Neural progenitor cell (in vitro differentiated cells): Measurements from ENCODE around the gene SPSB3. TPM values are rescaled to one million over a fixed set of nuclear protein-coding genes. Genes with fewer than 3 reads are reported as not detected.
"Not testable (repeated sequence)": the region's sequence is repeated elsewhere in the genome, so short reads cannot be mapped to it uniquely, and the experiment has no call there.

Source experiments
- DNase-seq: peaks from one replicate; pipeline ENCODE4 v3.0.0-alpha.2; 2016; ENCODE audit warnings: low spot score
- H2AFZ ChIP-seq: fragments of 200-600 bp; sonication (generic); replicated peaks from 2 replicates; pipeline ENCODE4 v1.6.1; 2016; ENCODE audit warnings: antibody characterized with exemption
- H3F3A ChIP-seq: fragments of 200-600 bp; sonication (generic); 2 replicates; pipeline ENCODE4 v1.6.1; 2016; ENCODE audit warnings: antibody characterized with exemption, low read depth
- H3K27ac ChIP-seq: fragments of 200-600 bp; sonication (generic); 2 replicates; pipeline ENCODE4 v1.5.1; 2016; ENCODE audit warnings: mild to moderate bottlenecking
- H3K27me3 ChIP-seq: fragments of 200-600 bp; sonication (generic); 2 replicates; pipeline ENCODE4 v1.6.1; 2016; ENCODE audit warnings: mild to moderate bottlenecking, moderate library complexity
- H3K36me3 ChIP-seq: fragments of 200-600 bp; sonication (generic); 2 replicates; pipeline ENCODE4 v1.5.1; 2016
- H3K4me1 ChIP-seq: fragments of 200-600 bp; sonication (generic); 2 replicates; pipeline ENCODE4 v1.6.1; 2016; ENCODE audit warnings: mixed run types
- H3K4me2 ChIP-seq: fragments of 200-600 bp; sonication (generic); 2 replicates; pipeline ENCODE4 v1.6.1; 2016
- H3K4me3 ChIP-seq: fragments of 200-600 bp; sonication (generic); 2 replicates; pipeline ENCODE4 v1.5.1; 2016
- H3K79me2 ChIP-seq: fragments of 200-600 bp; sonication (generic); 2 replicates; pipeline ENCODE4 v1.6.1; 2016; ENCODE audit warnings: low read depth
- H3K9ac ChIP-seq: fragments of 200-600 bp; sonication (generic); 2 replicates; pipeline ENCODE4 v1.6.1; 2016
- H3K9me3 ChIP-seq: fragments of 200-600 bp; sonication (generic); 2 replicates; pipeline ENCODE4 v1.5.1; 2016; ENCODE audit warnings: low read depth
- H4K20me1 ChIP-seq: fragments of 200-600 bp; sonication (generic); 2 replicates; pipeline ENCODE4 v1.6.1; 2016; ENCODE audit warnings: low read depth
- H3K27ac Mint-ChIP-seq: 3 replicates; pipeline ENCODE4 v1.8.0; 2021; ENCODE audit warnings: mixed read lengths
- H3K27me3 Mint-ChIP-seq: 2 replicates; pipeline ENCODE4 v1.8.0; 2022; ENCODE audit warnings: low read depth, mild to moderate bottlenecking, inconsistent platforms, moderate library complexity, mixed read lengths; ENCODE audit not compliant: insufficient read depth
- H3K36me3 Mint-ChIP-seq: 3 replicates; pipeline ENCODE4 v1.8.0; 2021; ENCODE audit warnings: mixed read lengths
- H3K4me1 Mint-ChIP-seq: 3 replicates; pipeline ENCODE4 v1.8.0; 2021; ENCODE audit warnings: mixed read lengths
- H3K4me3 Mint-ChIP-seq: 3 replicates; pipeline ENCODE4 v1.8.0; 2021; ENCODE audit warnings: mild to moderate bottlenecking, moderate library complexity, mixed read lengths
- H3K9me3 Mint-ChIP-seq: 3 replicates; pipeline ENCODE4 v1.8.0; 2020; ENCODE audit warnings: mixed read lengths
- EZH2 ChIP-seq: fragments of 200-600 bp; sonication (generic); IDR thresholded peaks from 2 replicates; pipeline ENCODE4 v1.6.1; 2017; ENCODE audit warnings: antibody characterized with exemption, mild to moderate bottlenecking, moderate library complexity
- EZH2phosphoT487 ChIP-seq: fragments of 200-600 bp; sonication (generic); IDR thresholded peaks from 2 replicates; pipeline ENCODE4 v1.6.1; 2017; ENCODE audit warnings: antibody characterized with exemption
- total RNA-seq: library from RNA; depleted of rRNA; stranded (reverse); fragments of >200 nt; gene quantifications from 2 replicates; pipeline ENCODE4 v1.2.3, GENCODE V29; 2015; ENCODE audit warnings: low replicate concordance
- TF ChIP-seq, protein P1 (sequence below): fragments of 200-600 bp; sonication (generic); IDR thresholded peaks from 2 replicates; pipeline ENCODE4 v1.5.1; 2017; ENCODE audit warnings: antibody characterized with exemption, mild to moderate bottlenecking

Gene SPSB3
- total RNA-seq, 1 donor from 2014 or later: 18.7 TPM

GRCh38 chr16:1807626-1808025, 25.3 kb upstream of the SPSB3 start:
- no peaks in the 10 kb centered on the region for H3K4me1 Mint-ChIP-seq
- Histone ChIP-seq H3K4me3 (no peak overlapping the region), H2AFZ (no peak overlapping the region), H3K36me3 (no peaks in the 10 kb centered on the region), H3K27me3 (no peaks in the 10 kb centered on the region), H3K27ac (no peak overlapping the region), H3K9ac (no peak overlapping the region), H3K9me3 (no peaks in the 10 kb centered on the region), H4K20me1 (no peaks in the 10 kb centered on the region), H3F3A (no peaks in the 10 kb centered on the region), H3K4me1 (no peaks in the 10 kb centered on the region), H3K79me2 (no peaks in the 10 kb centered on the region), H3K4me2 (no peak overlapping the region)
- H3K36me3 Mint-ChIP-seq: peaks cover 9% of the 10 kb centered on the region
- no peaks in the 10 kb centered on the region for H3K9me3 Mint-ChIP-seq
- H3K4me3 Mint-ChIP-seq: no peak overlapping the region
- TF ChIP-seq, protein P1, sequence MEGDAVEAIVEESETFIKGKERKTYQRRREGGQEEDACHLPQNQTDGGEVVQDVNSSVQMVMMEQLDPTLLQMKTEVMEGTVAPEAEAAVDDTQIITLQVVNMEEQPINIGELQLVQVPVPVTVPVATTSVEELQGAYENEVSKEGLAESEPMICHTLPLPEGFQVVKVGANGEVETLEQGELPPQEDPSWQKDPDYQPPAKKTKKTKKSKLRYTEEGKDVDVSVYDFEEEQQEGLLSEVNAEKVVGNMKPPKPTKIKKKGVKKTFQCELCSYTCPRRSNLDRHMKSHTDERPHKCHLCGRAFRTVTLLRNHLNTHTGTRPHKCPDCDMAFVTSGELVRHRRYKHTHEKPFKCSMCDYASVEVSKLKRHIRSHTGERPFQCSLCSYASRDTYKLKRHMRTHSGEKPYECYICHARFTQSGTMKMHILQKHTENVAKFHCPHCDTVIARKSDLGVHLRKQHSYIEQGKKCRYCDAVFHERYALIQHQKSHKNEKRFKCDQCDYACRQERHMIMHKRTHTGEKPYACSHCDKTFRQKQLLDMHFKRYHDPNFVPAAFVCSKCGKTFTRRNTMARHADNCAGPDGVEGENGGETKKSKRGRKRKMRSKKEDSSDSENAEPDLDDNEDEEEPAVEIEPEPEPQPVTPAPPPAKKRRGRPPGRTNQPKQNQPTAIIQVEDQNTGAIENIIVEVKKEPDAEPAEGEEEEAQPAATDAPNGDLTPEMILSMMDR: no peak
- no peak for TF ChIP-seq EZH2phosphoT487
- TF ChIP-seq EZH2: no peak
- H3K27ac Mint-ChIP-seq: no peak overlapping the region
- no peak for DNase-seq
- H3K27me3 Mint-ChIP-seq: no peaks in the 10 kb centered on the region

DNA sequence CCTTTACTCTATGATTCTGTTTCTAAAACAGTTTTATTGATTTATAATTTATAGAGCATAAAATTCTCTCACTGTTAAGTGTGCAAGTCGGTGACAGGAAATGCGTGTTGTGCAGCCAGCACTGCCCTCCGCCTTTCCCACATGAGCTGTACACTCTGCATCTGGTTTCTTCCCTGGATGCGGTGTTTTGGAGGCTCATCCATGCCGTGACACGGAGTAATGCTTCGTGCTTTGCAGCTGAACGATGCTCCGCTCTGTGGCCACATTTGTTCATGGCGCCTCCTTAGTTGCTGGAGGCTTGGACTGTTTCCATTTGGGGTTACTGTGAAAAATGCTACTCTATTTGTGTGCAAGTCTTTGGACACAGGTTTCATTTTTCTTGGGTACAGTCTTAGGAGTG, 18.3 kb upstream of the SPSB3 start:
- peaks cover 9% of the 10 kb centered on the region for H3K9me3 Mint-ChIP-seq

DNA sequence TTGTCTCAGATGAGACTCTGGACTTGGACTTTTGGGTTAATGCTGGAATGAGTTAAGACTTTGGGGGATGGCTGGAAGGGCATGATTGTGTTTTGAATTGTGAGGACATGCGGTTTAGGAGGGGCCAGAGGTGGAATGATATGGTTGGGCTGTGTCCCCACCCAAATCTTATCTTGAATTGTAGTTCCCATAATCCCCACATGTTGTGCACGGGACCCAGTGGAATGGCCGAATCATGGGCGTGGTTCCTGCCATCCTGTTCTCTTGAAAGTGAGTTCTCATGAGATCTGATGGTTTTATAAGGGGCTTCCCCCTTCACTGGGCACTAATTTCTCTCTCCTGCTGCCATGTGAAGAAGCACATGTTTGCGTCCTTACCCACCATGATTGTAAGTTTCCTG, 16.9 kb upstream of the SPSB3 start:
- not testable (repeated sequence) for H3F3A ChIP-seq, H3K4me1 ChIP-seq, H3K4me1 Mint-ChIP-seq, H3K27ac ChIP-seq, H3K36me3 Mint-ChIP-seq, H3K79me2 ChIP-seq, H4K20me1 ChIP-seq, H3K27me3 Mint-ChIP-seq, H3K9ac ChIP-seq, DNase-seq, H3K4me2 ChIP-seq, H3K27ac Mint-ChIP-seq, H2AFZ ChIP-seq, H3K9me3 ChIP-seq, H3K36me3 ChIP-seq, H3K4me3 ChIP-seq, H3K9me3 Mint-ChIP-seq, H3K27me3 ChIP-seq, H3K4me3 Mint-ChIP-seq

More for the DNA sequence above, 18.3 kb upstream of the SPSB3 start:
- no peak overlapping the region for H3K27ac ChIP-seq
- DNase-seq: no peak
- no peaks in the 10 kb centered on the region for H3K27me3 ChIP-seq
- H3K4me2 ChIP-seq: no peak overlapping the region
- no peak overlapping the region for H3K9ac ChIP-seq
- H3F3A ChIP-seq: no peaks in the 10 kb centered on the region
- peaks cover 9% of the 10 kb centered on the region for H3K36me3 Mint-ChIP-seq
- H4K20me1 ChIP-seq: no peaks in the 10 kb centered on the region
- no peak for TF ChIP-seq EZH2phosphoT487
- TF ChIP-seq EZH2: no peak
- TF ChIP-seq, protein P1: no peak
- no peak overlapping the region for H2AFZ ChIP-seq
- H3K27ac Mint-ChIP-seq: no peak overlapping the region
- peaks cover 3% of the 10 kb centered on the region for H3K27me3 Mint-ChIP-seq
- H3K4me1 Mint-ChIP-seq: no peaks in the 10 kb centered on the region
- no peak overlapping the region for H3K4me3 ChIP-seq
- no peaks in the 10 kb centered on the region for H3K36me3 ChIP-seq
- no peaks in the 10 kb centered on the region for H3K79me2 ChIP-seq
- H3K4me3 Mint-ChIP-seq: no peak overlapping the region
- no peaks in the 10 kb centered on the region for H3K4me1 ChIP-seq
- no peaks in the 10 kb centered on the region for H3K9me3 ChIP-seq

DNA sequence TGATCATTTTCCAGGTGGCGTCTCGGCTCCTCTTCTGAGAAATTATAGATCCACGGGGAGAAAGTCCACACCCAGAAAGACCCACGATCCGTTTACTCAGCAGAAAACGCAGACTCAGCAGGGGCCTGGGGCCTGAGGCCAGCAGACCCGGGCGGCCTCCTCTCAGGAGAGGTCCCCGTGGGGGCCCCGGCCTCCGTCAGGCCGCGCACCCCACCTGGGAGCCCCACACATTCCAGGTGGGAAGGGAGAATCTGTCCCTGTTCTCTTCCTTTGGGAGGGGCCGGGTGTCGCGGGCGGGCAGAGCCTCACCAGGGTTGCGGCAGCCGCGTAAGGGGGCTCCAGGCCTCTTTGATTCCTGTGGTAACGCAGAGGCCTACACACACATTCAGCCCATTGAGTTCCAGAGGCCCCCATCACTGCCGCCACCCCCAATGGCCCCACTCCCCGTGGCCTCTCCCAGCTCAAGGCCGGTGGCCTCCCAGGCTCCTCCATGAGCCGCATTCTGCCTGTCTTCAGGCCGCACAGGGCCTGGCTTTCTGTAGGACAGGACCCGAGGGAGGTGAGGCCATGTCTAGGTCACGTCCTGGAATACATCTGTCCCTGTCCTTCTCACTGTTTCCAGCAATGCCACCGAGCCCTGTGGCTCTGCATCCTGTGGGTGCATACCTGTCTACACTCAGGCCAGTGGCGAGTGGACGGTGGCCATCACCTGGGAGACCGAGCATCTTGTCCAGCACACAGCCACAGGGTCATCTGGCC, 12.7 kb upstream of the SPSB3 start:
- Histone ChIP-seq H3K4me1 (no peaks in the 10 kb centered on the region), H3K4me3 (no peak overlapping the region), H3K4me2 (no peak overlapping the region), H3K36me3 (no peaks in the 10 kb centered on the region), H3K27ac (no peak overlapping the region), H2AFZ (no peak overlapping the region), H4K20me1 (no peaks in the 10 kb centered on the region), H3F3A (no peaks in the 10 kb centered on the region), H3K79me2 (no peaks in the 10 kb centered on the region), H3K9me3 (no peaks in the 10 kb centered on the region), H3K9ac (no peak overlapping the region), H3K27me3 (no peaks in the 10 kb centered on the region)
- Mint-ChIP-seq H3K27me3 (no peaks in the 10 kb centered on the region), H3K27ac (no peak overlapping the region), H3K4me3 (no peak overlapping the region), H3K4me1 (no peaks in the 10 kb centered on the region), H3K36me3 (peaks cover 6% of the 10 kb centered on the region), H3K9me3 (peaks cover 9% of the 10 kb centered on the region)
- TF ChIP-seq, protein P1: no peak
- TF ChIP-seq EZH2 (no peak), EZH2phosphoT487 (no peak)
- no peak for DNase-seq
